GM23338 (cell line): ENCODE measurements around the gene SPATA20. TPM values are rescaled to one million over a fixed set of nuclear protein-coding genes. Genes with fewer than 3 reads are reported as not detected.

ENCODE experiments used
- ATAC-seq: fragments of 200-7000 bp; cut with Tn5 transposase; 3 replicates; pipeline ENCODE4 v1.9.1; 2020
- DNase-seq: peaks from one replicate; pipeline ENCODE4 v3.0.0-alpha.2; 2015; ENCODE audit warnings: low spot score
- H2AFZ ChIP-seq: fragments of 200-600 bp; sonication (generic); 2 replicates; pipeline ENCODE4 v1.8.0; 2016; ENCODE audit warnings: antibody characterized with exemption, mild to moderate bottlenecking, moderate library complexity
- H3F3A ChIP-seq: fragments of 200-600 bp; sonication (generic); replicated peaks from 2 replicates; pipeline ENCODE4 v1.8.0; 2017; ENCODE audit warnings: antibody characterized with exemption, mixed run types, low read depth
- H3K27ac ChIP-seq: fragments of 200-600 bp; sonication (generic); 2 replicates; pipeline ENCODE4 v1.6.1; 2016; ENCODE audit warnings: low read depth
- H3K27me3 ChIP-seq: fragments of 200-600 bp; sonication (generic); 2 replicates; pipeline ENCODE4 v1.8.0; 2016; ENCODE audit warnings: mild to moderate bottlenecking, mixed run types, moderate library complexity; ENCODE audit not compliant: insufficient read depth
- H3K36me3 ChIP-seq: fragments of 200-600 bp; sonication (generic); 2 replicates; pipeline ENCODE4 v1.8.0; 2016; ENCODE audit warnings: mild to moderate bottlenecking; ENCODE audit not compliant: insufficient read depth
- H3K4me1 ChIP-seq: fragments of 200-600 bp; sonication (generic); 2 replicates; pipeline ENCODE4 v1.8.0; 2016; ENCODE audit warnings: mild to moderate bottlenecking, moderate library complexity; ENCODE audit not compliant: insufficient read depth
- H3K4me2 ChIP-seq: fragments of 200-600 bp; sonication (generic); 2 replicates; pipeline ENCODE4 v1.7.1; 2017; ENCODE audit warnings: mixed run types
- H3K4me3 ChIP-seq: fragments of 200-600 bp; sonication (generic); 2 replicates; pipeline ENCODE4 v1.6.1; 2016; ENCODE audit warnings: mixed run types
- H3K79me2 ChIP-seq: fragments of 200-600 bp; sonication (generic); replicated peaks from 2 replicates; pipeline ENCODE4 v1.8.0; 2017; ENCODE audit warnings: mild to moderate bottlenecking; ENCODE audit not compliant: insufficient read depth
- H3K9me2 ChIP-seq: fragments of 200-600 bp; sonication (generic); 2 replicates; pipeline ENCODE4 v1.8.0; 2017; ENCODE audit not compliant: insufficient read depth
- H4K20me1 ChIP-seq: fragments of 200-600 bp; sonication (generic); replicated peaks from 2 replicates; pipeline ENCODE4 v1.8.0; 2017; ENCODE audit warnings: mild to moderate bottlenecking; ENCODE audit not compliant: insufficient read depth
- H3K27ac Mint-ChIP-seq: 2 replicates; pipeline ENCODE4 v1.8.0; 2020; ENCODE audit warnings: inconsistent platforms, mild to moderate bottlenecking, moderate library complexity, mixed read lengths
- H3K27me3 Mint-ChIP-seq: 3 replicates; pipeline ENCODE4 v1.8.0; 2022; ENCODE audit warnings: low read depth, mild to moderate bottlenecking, moderate library complexity, mixed read lengths, inconsistent platforms; ENCODE audit not compliant: insufficient read depth, poor library complexity
- H3K36me3 Mint-ChIP-seq: 3 replicates; pipeline ENCODE4 v1.8.0; 2021; ENCODE audit warnings: low read depth, mild to moderate bottlenecking, inconsistent platforms, moderate library complexity, mixed read lengths
- H3K4me1 Mint-ChIP-seq: 3 replicates; pipeline ENCODE4 v1.8.0; 2020; ENCODE audit warnings: mild to moderate bottlenecking, inconsistent platforms, mixed read lengths
- H3K4me3 Mint-ChIP-seq: 3 replicates; pipeline ENCODE4 v1.8.0; 2021; ENCODE audit warnings: moderate library complexity, mild to moderate bottlenecking, inconsistent platforms, mixed read lengths
- H3K9me3 Mint-ChIP-seq: 3 replicates; pipeline ENCODE4 v1.8.0; 2020; ENCODE audit warnings: moderate library complexity, mild to moderate bottlenecking, inconsistent platforms, mixed read lengths
- POLR2AphosphoS5 ChIP-seq: IDR thresholded peaks from 2 replicates; pipeline ENCODE4 v1.6.1; 2016; ENCODE audit warnings: antibody characterized with exemption, low read depth
- STAT1 ChIP-seq: IDR thresholded peaks from one replicate; pipeline ENCODE4 v1.6.1; 2016; ENCODE audit warnings: antibody characterized with exemption; ENCODE audit not compliant: unreplicated experiment
- ZNF114 ChIP-seq: fragments of 250-450 bp; sonication (Bioruptor Pico); IDR thresholded peaks from 2 replicates; pipeline ENCODE4 v1.5.0; 2020; ENCODE audit warnings: mild to moderate bottlenecking, moderate library complexity
- ZNF462 ChIP-seq: fragments of 250-450 bp; sonication (Bioruptor Pico); IDR thresholded peaks from 2 replicates; pipeline ENCODE4 v1.5.0; 2020; ENCODE audit warnings: mild to moderate bottlenecking, moderate library complexity
- polyA plus RNA-seq: library from polyadenylated mRNA; unstranded; fragments of >200 nt; fragmentation: Nextera tagmentation; extraction: Ambion mirVana; gene quantifications from 2 replicates; pipeline ENCODE4 v1.2.1, GENCODE V29; 2016
- total RNA-seq: library from RNA; depleted of rRNA; stranded (reverse); fragments of >200 nt; shearing (Covaris generic); gene quantifications from 2 replicates; pipeline ENCODE4 v1.2.3, GENCODE V29; 2014
- TF ChIP-seq, protein P1 (sequence below): IDR thresholded peaks from 2 replicates; pipeline ENCODE4 v1.6.1; 2016; ENCODE audit warnings: antibody characterized with exemption
- TF ChIP-seq, protein P2 (sequence below): IDR thresholded peaks from one replicate; pipeline ENCODE4 v1.6.1; 2018; ENCODE audit warnings: antibody characterized with exemption; ENCODE audit not compliant: unreplicated experiment

The SPATA20 gene
- total and polyA plus RNA-seq, 2 experiments from 2014 or later = 13.8 to 32.7 TPM

- TF ChIP-seq, protein P1, sequence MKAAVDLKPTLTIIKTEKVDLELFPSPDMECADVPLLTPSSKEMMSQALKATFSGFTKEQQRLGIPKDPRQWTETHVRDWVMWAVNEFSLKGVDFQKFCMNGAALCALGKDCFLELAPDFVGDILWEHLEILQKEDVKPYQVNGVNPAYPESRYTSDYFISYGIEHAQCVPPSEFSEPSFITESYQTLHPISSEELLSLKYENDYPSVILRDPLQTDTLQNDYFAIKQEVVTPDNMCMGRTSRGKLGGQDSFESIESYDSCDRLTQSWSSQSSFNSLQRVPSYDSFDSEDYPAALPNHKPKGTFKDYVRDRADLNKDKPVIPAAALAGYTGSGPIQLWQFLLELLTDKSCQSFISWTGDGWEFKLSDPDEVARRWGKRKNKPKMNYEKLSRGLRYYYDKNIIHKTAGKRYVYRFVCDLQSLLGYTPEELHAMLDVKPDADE = no peak
Measured at GRCh38 chr17:50559674-50560184, 12.8 kb downstream of the SPATA20 start (continued).

GRCh38 chr17:50560185-50560824 lies 13.3 kb downstream of the SPATA20 start, which contains the start of gene CACNA1G:
CACNA1G (plus strand) TSS chr17:50560715; CDS start chr17:50561460, 745 bp downstream.
- no peaks in the 10 kb centered on the region for H3K36me3 Mint-ChIP-seq
- H3K79me2 ChIP-seq = no peaks in the 10 kb centered on the region
- peak within 1 kb of the TSS; percentile 97 for H2AFZ ChIP-seq
- H3K27me3 ChIP-seq = peaks cover 74% of the 10 kb centered on the region
- H3K27ac ChIP-seq = peak within 1 kb of the TSS; percentile 52; the same call in 1 of the 2 replicates
- H3K36me3 ChIP-seq = no peaks in the 10 kb centered on the region
- peaks cover 55% of the 10 kb centered on the region for H3K27me3 Mint-ChIP-seq
- H3K4me2 ChIP-seq = peak within 1 kb of the TSS; percentile 96
- peak; percentile 70 for ATAC-seq
- DNase-seq = peak; percentile 98
- peak within 1 kb of the TSS; percentile 82 for H3K27ac Mint-ChIP-seq
- peak; percentile 67 for TF ChIP-seq POLR2AphosphoS5
- TF ChIP-seq ZNF114 (CRISPR knock-in tag) = no peak
- no peak for TF ChIP-seq STAT1
- no peaks in the 10 kb centered on the region; the same call in none of the 2 replicates for H4K20me1 ChIP-seq
- H3F3A ChIP-seq = 0 out of 2 replicates have a peak, but pooled peaks cover 9% of the 10 kb centered on the region
- H3K4me1 ChIP-seq = peaks cover 26% of the 10 kb centered on the region
- H3K4me1 Mint-ChIP-seq = peaks cover 40% of the 10 kb centered on the region
- H3K9me3 Mint-ChIP-seq = no peaks in the 10 kb centered on the region
- peak within 1 kb of the TSS; percentile 62 for H3K4me3 ChIP-seq
- no peaks in the 10 kb centered on the region for H3K9me2 ChIP-seq
- peak within 1 kb of the TSS; percentile 86 for H3K4me3 Mint-ChIP-seq

GRCh38 chr17:50560931-50561745 lies 14.2 kb downstream of the SPATA20 start:
- no peak overlapping the region for H3K27ac ChIP-seq
- Mint-ChIP-seq H3K9me3 (no peaks in the 10 kb centered on the region), H3K27me3 (peaks cover 63% of the 10 kb centered on the region), H3K4me3 (peak overlapping the region; percentile 72; the same call in 2 of the 3 replicates), H3K36me3 (no peaks in the 10 kb centered on the region), H3K27ac (no peak overlapping the region), H3K4me1 (peaks cover 48% of the 10 kb centered on the region)
- DNase-seq = peak; percentile 55
- peaks cover 33% of the 10 kb centered on the region for H3K4me1 ChIP-seq
- H3K36me3 ChIP-seq = no peaks in the 10 kb centered on the region
- 0 out of 2 replicates have a peak, but pooled peaks cover 9% of the 10 kb centered on the region for H3F3A ChIP-seq
- H3K4me2 ChIP-seq = peak overlapping the region; percentile 95
- H3K9me2 ChIP-seq = no peaks in the 10 kb centered on the region
- peak overlapping the region; percentile 62 for H3K4me3 ChIP-seq
- ATAC-seq = peak; percentile 0; the same call in 2 of the 3 replicates
- H3K79me2 ChIP-seq = no peaks in the 10 kb centered on the region
- H3K27me3 ChIP-seq = peaks cover 83% of the 10 kb centered on the region
- H2AFZ ChIP-seq = no peak overlapping the region
- H4K20me1 ChIP-seq = no peaks in the 10 kb centered on the region; the same call in none of the 2 replicates
- no peak for TF ChIP-seq ZNF462 (CRISPR knock-in tag)
- TF ChIP-seq, protein P2, sequence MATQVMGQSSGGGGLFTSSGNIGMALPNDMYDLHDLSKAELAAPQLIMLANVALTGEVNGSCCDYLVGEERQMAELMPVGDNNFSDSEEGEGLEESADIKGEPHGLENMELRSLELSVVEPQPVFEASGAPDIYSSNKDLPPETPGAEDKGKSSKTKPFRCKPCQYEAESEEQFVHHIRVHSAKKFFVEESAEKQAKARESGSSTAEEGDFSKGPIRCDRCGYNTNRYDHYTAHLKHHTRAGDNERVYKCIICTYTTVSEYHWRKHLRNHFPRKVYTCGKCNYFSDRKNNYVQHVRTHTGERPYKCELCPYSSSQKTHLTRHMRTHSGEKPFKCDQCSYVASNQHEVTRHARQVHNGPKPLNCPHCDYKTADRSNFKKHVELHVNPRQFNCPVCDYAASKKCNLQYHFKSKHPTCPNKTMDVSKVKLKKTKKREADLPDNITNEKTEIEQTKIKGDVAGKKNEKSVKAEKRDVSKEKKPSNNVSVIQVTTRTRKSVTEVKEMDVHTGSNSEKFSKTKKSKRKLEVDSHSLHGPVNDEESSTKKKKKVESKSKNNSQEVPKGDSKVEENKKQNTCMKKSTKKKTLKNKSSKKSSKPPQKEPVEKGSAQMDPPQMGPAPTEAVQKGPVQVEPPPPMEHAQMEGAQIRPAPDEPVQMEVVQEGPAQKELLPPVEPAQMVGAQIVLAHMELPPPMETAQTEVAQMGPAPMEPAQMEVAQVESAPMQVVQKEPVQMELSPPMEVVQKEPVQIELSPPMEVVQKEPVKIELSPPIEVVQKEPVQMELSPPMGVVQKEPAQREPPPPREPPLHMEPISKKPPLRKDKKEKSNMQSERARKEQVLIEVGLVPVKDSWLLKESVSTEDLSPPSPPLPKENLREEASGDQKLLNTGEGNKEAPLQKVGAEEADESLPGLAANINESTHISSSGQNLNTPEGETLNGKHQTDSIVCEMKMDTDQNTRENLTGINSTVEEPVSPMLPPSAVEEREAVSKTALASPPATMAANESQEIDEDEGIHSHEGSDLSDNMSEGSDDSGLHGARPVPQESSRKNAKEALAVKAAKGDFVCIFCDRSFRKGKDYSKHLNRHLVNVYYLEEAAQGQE = no peak
